Neural cell (in vitro differentiated cells): ENCODE data around the gene PRPF38A. TPM values are rescaled to one million over a fixed set of nuclear protein-coding genes. Genes with fewer than 3 reads are reported as not detected.

Experiments
- H2AFZ ChIP-seq: fragments of 200-600, 300-800 bp; sonication (generic), shearing (Covaris generic); 2 replicates; pipeline ENCODE4 v1.6.0; 2014; ENCODE audit warnings: low read depth, mild to moderate bottlenecking, antibody characterized with exemption, low read length, moderate library complexity
- H3F3A ChIP-seq: fragments of 200-600 bp; shearing (Covaris generic); 2 replicates; pipeline ENCODE4 v1.6.1; 2016; ENCODE audit warnings: mild to moderate bottlenecking, moderate library complexity, mixed read lengths, antibody characterized with exemption, low read length; ENCODE audit not compliant: insufficient read depth, poor library complexity, severe bottlenecking
- H3K27ac ChIP-seq: fragments of 200-600, 300-800 bp; sonication (generic), shearing (Covaris generic); 2 replicates; pipeline ENCODE4 v1.5.1; 2014; ENCODE audit warnings: mild to moderate bottlenecking, low read length, moderate library complexity
- H3K27me3 ChIP-seq: fragments of 300-800, 200-600 bp; sonication (generic), shearing (Covaris generic); 2 replicates; pipeline ENCODE4 v1.6.0; 2014; ENCODE audit warnings: mild to moderate bottlenecking, low read depth, low read length, moderate library complexity; ENCODE audit not compliant: insufficient read depth
- H3K36me3 ChIP-seq: fragments of 300-800, 200-600 bp; sonication (generic), shearing (Covaris generic); 2 replicates; pipeline ENCODE4 v1.5.1; 2014; ENCODE audit warnings: mild to moderate bottlenecking, antibody characterized with exemption, low read length, moderate library complexity; ENCODE audit not compliant: insufficient read depth
- H3K4me2 ChIP-seq: fragments of 300-800, 200-600 bp; sonication (generic), shearing (Covaris generic); 2 replicates; pipeline ENCODE4 v1.6.0; 2014; ENCODE audit warnings: mild to moderate bottlenecking, low read length
- H3K4me3 ChIP-seq: fragments of 300-800, 200-600 bp; sonication (generic), shearing (Covaris generic); 2 replicates; pipeline ENCODE4 v1.5.1; 2014; ENCODE audit warnings: mild to moderate bottlenecking, low read length, moderate library complexity
- H3K79me2 ChIP-seq: fragments of 200-600 bp; shearing (Covaris generic); replicated peaks from 2 replicates; pipeline ENCODE4 v1.6.0; 2014; ENCODE audit warnings: mild to moderate bottlenecking, low read length, moderate library complexity; ENCODE audit not compliant: insufficient read depth
- H3K9ac ChIP-seq: fragments of 300-800, 200-600 bp; sonication (generic), shearing (Covaris generic); 2 replicates; pipeline ENCODE4 v1.6.1; 2016; ENCODE audit warnings: mild to moderate bottlenecking, low read length, mixed read lengths
- H3K9me2 ChIP-seq: fragments of 200-600 bp; shearing (Covaris generic); 2 replicates; pipeline ENCODE4 v1.6.1; 2016; ENCODE audit warnings: mild to moderate bottlenecking, low read length, mixed read lengths; ENCODE audit not compliant: insufficient read depth
- H3K9me3 ChIP-seq: fragments of 200-600, 300-800 bp; sonication (generic), shearing (Covaris generic); 2 replicates; pipeline ENCODE4 v1.6.1; 2016; ENCODE audit warnings: mild to moderate bottlenecking, mixed run types, low read length, moderate library complexity, mixed read lengths
- H4K20me1 ChIP-seq: fragments of 200-600 bp; shearing (Covaris generic); 2 replicates; pipeline ENCODE4 v1.6.1; 2016; ENCODE audit warnings: mild to moderate bottlenecking, mixed run types; ENCODE audit not compliant: insufficient read depth
- EP300 ChIP-seq: fragments of 450-650 bp; conservative IDR thresholded peaks from 2 replicates; pipeline ENCODE4 v1.6.1; 2014; ENCODE audit warnings: antibody characterized with exemption, mild to moderate bottlenecking, moderate library complexity; ENCODE audit not compliant: poor library complexity, severe bottlenecking
- EZH2 ChIP-seq: fragments of 200-600, 300-800 bp; shearing (Covaris generic), sonication (generic); IDR thresholded peaks from 2 replicates; pipeline ENCODE4 v1.6.1; 2014; ENCODE audit warnings: antibody characterized with exemption, low read length, borderline replicate concordance, mild to moderate bottlenecking; ENCODE audit not compliant: insufficient read depth, poor library complexity, severe bottlenecking
- MXI1 ChIP-seq: fragments of 450-650 bp; conservative IDR thresholded peaks from 2 replicates; pipeline ENCODE4 v1.6.1; 2014; ENCODE audit warnings: antibody characterized with exemption, mild to moderate bottlenecking; ENCODE audit not compliant: poor library complexity, severe bottlenecking
- POLR2AphosphoS5 ChIP-seq: IDR thresholded peaks from 2 replicates; pipeline ENCODE4 v1.6.1; 2012
- RAD21 ChIP-seq: fragments of 450-650 bp; conservative IDR thresholded peaks from 2 replicates; pipeline ENCODE4 v1.6.1; 2014; ENCODE audit warnings: antibody characterized with exemption, mild to moderate bottlenecking, moderate library complexity
- SMC3 ChIP-seq: fragments of 450-650 bp; conservative IDR thresholded peaks from 2 replicates; pipeline ENCODE4 v1.6.1; 2014; ENCODE audit warnings: antibody characterized with exemption, mild to moderate bottlenecking, moderate library complexity; ENCODE audit not compliant: poor library complexity
- TAF1 ChIP-seq: IDR thresholded peaks from 2 replicates; pipeline ENCODE4 v1.6.1; 2012; ENCODE audit warnings: low read depth
- polyA plus RNA-seq: library from polyadenylated mRNA; depleted of rRNA; stranded (reverse); fragments of >200 nt; gene quantifications from 2 replicates; pipeline ENCODE4 v1.2.3, GENCODE V29; 2014
- TF ChIP-seq, protein P1 (sequence below): fragments of 450-650 bp; IDR thresholded peaks from 2 replicates; pipeline ENCODE4 v1.5.1; 2014; ENCODE audit warnings: antibody characterized with exemption, mild to moderate bottlenecking, moderate library complexity; ENCODE audit not compliant: poor library complexity, severe bottlenecking
- TF ChIP-seq, protein P2 (sequence below): IDR thresholded peaks from 2 replicates; pipeline ENCODE4 v1.6.1; 2012; ENCODE audit warnings: borderline replicate concordance

PRPF38A gene
- polyA plus RNA-seq, 1 donor from 2014 or later = 18.0 TPM

DNA sequence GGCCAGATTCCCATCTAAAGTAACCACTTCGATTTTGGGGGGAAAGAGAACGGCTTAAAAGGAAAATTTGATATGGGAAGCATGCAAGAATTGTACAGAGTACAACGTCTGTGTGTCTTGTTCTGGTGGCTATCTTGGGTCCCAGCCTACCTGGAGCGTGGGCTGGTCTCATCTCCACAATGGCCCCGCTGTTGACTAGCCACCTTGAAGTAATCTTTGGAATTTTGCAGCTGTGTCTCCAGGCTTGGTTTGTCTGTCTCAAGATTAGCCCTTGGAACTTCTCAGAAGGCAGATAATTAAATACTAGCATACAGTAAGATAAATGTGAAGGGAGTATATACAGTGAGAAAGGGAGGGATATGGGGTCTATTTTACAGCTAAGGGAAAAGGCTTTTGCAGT lies 37.1 kb upstream of the PRPF38A start:
- H3K4me3 ChIP-seq = no peak overlapping the region
- no peaks in the 10 kb centered on the region for H3K9me2 ChIP-seq
- no peaks in the 10 kb centered on the region for H3K27me3 ChIP-seq
- no peak overlapping the region for H3K4me2 ChIP-seq
- no peaks in the 10 kb centered on the region for H4K20me1 ChIP-seq
- H2AFZ ChIP-seq = no peak overlapping the region
- no peaks in the 10 kb centered on the region for H3K36me3 ChIP-seq
- H3F3A ChIP-seq = no peaks in the 10 kb centered on the region
- no peak overlapping the region for H3K9ac ChIP-seq
- H3K27ac ChIP-seq = no peak overlapping the region
- TF ChIP-seq EP300 = no peak
- TF ChIP-seq SMC3 = no peak
- TF ChIP-seq MXI1 = no peak
- no peak for TF ChIP-seq EZH2
- TF ChIP-seq, protein P1, sequence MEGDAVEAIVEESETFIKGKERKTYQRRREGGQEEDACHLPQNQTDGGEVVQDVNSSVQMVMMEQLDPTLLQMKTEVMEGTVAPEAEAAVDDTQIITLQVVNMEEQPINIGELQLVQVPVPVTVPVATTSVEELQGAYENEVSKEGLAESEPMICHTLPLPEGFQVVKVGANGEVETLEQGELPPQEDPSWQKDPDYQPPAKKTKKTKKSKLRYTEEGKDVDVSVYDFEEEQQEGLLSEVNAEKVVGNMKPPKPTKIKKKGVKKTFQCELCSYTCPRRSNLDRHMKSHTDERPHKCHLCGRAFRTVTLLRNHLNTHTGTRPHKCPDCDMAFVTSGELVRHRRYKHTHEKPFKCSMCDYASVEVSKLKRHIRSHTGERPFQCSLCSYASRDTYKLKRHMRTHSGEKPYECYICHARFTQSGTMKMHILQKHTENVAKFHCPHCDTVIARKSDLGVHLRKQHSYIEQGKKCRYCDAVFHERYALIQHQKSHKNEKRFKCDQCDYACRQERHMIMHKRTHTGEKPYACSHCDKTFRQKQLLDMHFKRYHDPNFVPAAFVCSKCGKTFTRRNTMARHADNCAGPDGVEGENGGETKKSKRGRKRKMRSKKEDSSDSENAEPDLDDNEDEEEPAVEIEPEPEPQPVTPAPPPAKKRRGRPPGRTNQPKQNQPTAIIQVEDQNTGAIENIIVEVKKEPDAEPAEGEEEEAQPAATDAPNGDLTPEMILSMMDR = no peak
- TF ChIP-seq, protein P2, sequence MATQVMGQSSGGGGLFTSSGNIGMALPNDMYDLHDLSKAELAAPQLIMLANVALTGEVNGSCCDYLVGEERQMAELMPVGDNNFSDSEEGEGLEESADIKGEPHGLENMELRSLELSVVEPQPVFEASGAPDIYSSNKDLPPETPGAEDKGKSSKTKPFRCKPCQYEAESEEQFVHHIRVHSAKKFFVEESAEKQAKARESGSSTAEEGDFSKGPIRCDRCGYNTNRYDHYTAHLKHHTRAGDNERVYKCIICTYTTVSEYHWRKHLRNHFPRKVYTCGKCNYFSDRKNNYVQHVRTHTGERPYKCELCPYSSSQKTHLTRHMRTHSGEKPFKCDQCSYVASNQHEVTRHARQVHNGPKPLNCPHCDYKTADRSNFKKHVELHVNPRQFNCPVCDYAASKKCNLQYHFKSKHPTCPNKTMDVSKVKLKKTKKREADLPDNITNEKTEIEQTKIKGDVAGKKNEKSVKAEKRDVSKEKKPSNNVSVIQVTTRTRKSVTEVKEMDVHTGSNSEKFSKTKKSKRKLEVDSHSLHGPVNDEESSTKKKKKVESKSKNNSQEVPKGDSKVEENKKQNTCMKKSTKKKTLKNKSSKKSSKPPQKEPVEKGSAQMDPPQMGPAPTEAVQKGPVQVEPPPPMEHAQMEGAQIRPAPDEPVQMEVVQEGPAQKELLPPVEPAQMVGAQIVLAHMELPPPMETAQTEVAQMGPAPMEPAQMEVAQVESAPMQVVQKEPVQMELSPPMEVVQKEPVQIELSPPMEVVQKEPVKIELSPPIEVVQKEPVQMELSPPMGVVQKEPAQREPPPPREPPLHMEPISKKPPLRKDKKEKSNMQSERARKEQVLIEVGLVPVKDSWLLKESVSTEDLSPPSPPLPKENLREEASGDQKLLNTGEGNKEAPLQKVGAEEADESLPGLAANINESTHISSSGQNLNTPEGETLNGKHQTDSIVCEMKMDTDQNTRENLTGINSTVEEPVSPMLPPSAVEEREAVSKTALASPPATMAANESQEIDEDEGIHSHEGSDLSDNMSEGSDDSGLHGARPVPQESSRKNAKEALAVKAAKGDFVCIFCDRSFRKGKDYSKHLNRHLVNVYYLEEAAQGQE = no peak
- TF ChIP-seq POLR2AphosphoS5 = no peak
- TF ChIP-seq TAF1 = no peak
- TF ChIP-seq RAD21 = no peak
- H3K79me2 ChIP-seq = peaks cover 18% of the 10 kb centered on the region
- no peaks in the 10 kb centered on the region for H3K9me3 ChIP-seq

DNA sequence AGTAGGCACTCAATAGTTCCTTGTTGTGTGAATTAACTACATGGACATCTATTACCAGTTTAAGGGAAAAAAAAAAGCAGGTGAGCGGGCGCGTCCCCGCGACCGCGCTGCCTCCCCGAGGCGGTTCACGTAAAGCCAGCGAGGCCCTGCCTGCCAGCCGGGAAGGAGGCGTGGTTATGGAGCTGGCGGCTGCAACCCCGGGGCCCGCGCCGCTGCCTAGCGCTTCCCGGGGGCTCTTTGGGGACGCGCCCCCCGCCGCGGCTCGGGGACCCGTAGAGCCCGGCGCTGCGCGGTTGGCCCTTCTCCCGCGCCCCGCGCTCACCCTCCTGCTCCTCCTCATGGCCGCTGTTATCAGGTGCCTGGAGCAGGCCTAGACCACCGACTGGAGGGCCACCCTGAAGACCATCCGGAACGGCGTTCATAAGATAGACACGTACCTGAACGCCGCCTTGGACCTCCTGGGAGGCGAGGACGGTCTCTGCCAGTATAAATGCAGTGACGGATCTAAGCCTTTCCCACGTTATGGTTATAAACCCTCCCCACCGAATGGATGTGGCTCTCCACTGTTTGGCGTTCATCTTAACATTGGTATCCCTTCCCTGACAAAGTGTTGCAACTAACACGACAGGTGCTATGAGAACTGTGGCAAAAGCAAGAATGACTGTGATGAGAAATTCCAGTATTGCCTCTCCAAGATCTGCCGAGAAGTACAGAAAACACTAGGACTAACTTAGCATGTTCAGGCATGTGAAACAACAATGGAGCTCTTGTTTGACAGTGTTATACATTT lies 35.8 kb upstream of the PRPF38A start:
- Histone ChIP-seq H3K9ac (peak overlapping the region; percentile 55), H3K27ac (no peak overlapping the region)

More for the DNA sequence above, 35.8 kb upstream of the PRPF38A start:
- Histone ChIP-seq H3F3A (no peaks in the 10 kb centered on the region), H3K27me3 (no peaks in the 10 kb centered on the region), H3K36me3 (no peaks in the 10 kb centered on the region), H3K9me3 (no peaks in the 10 kb centered on the region), H3K79me2 (peaks cover 18% of the 10 kb centered on the region), H3K9me2 (no peaks in the 10 kb centered on the region), H3K4me3 (peak overlapping the region; percentile 61), H2AFZ (peak overlapping the region; percentile 13), H4K20me1 (no peaks in the 10 kb centered on the region), H3K4me2 (no peak overlapping the region)
- TF ChIP-seq MXI1 (peak; percentile 31), RAD21 (peak; percentile 51), POLR2AphosphoS5 (peak; percentile 25), SMC3 (peak; percentile 33), EZH2 (no peak)
- TF ChIP-seq, protein P2 = no peak
- TF ChIP-seq, protein P1 = peak; percentile 59
